Memory B cell (primary cell): ENCODE data around the gene APOBEC3H.
A peak's percentile ranks its signal among the peaks of the same experiment; 100 is the strongest.

ENCODE experiments used
- ATAC-seq: fragments of 150-1000 bp; cut with Tn5 transposase; 2 replicates; pipeline ENCODE4 v1.10.0; 2021; ENCODE audit warnings: low read depth, mild to moderate bottlenecking, moderate library complexity
- DNase-seq, 2 donors: peaks; one replicate each; pipeline ENCODE4 v3.0.0; 2022; ENCODE audit warnings: low spot score in 2 of 2
- H3K27ac Mint-ChIP-seq: one replicate; pipeline ENCODE4 v1.8.0; 2022; ENCODE audit warnings: mild to moderate bottlenecking, moderate library complexity, mixed read lengths
- H3K27me3 Mint-ChIP-seq: one replicate; pipeline ENCODE4 v1.8.0; 2022; ENCODE audit warnings: mixed read lengths
- H3K36me3 Mint-ChIP-seq: one replicate; pipeline ENCODE4 v1.8.0; 2022; ENCODE audit warnings: mild to moderate bottlenecking, mixed read lengths
- H3K4me1 Mint-ChIP-seq: one replicate; pipeline ENCODE4 v1.8.0; 2022; ENCODE audit warnings: mixed read lengths
- H3K4me3 Mint-ChIP-seq: one replicate; pipeline ENCODE4 v1.8.0; 2022; ENCODE audit warnings: mild to moderate bottlenecking, moderate library complexity, mixed read lengths
- H3K9me3 Mint-ChIP-seq: one replicate; pipeline ENCODE4 v1.8.0; 2022; ENCODE audit warnings: mixed read lengths

APOBEC3H gene

DNA sequence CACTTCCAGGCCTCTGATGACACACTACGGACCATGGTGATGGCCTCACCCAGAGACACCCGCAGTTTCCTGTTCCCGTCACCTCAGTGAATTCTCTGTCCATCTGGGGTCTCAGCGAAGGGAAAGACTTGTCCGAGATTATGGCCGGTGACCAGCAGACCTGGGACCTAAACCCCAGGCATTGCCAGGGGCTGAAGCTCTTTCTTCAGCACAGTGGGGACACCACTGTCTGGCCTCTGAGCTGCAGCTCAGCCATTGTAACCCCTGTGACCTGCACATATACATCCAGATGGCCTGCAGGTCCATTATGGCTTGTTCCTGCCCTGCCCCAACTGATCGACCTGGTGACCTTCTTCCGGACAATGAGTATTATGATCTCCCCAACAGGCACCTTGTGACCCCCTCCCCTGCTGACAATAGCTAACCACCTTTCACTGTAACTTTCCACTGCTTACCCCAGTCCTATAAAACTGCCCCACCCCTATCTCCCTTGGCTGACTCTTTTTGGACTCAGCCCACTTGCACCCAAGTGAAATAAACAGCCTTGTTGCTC lies 33.2 kb downstream of the APOBEC3H start:
- Mint-ChIP-seq H3K4me1 (peaks cover 14% of the 10 kb centered on the region), H3K27ac (no peak overlapping the region), H3K36me3 (peaks cover 18% of the 10 kb centered on the region), H3K4me3 (no peak overlapping the region), H3K27me3 (no peaks in the 10 kb centered on the region), H3K9me3 (peaks cover 1% of the 10 kb centered on the region)
- DNase-seq (no peak), ATAC-seq (no peak)

DNA sequence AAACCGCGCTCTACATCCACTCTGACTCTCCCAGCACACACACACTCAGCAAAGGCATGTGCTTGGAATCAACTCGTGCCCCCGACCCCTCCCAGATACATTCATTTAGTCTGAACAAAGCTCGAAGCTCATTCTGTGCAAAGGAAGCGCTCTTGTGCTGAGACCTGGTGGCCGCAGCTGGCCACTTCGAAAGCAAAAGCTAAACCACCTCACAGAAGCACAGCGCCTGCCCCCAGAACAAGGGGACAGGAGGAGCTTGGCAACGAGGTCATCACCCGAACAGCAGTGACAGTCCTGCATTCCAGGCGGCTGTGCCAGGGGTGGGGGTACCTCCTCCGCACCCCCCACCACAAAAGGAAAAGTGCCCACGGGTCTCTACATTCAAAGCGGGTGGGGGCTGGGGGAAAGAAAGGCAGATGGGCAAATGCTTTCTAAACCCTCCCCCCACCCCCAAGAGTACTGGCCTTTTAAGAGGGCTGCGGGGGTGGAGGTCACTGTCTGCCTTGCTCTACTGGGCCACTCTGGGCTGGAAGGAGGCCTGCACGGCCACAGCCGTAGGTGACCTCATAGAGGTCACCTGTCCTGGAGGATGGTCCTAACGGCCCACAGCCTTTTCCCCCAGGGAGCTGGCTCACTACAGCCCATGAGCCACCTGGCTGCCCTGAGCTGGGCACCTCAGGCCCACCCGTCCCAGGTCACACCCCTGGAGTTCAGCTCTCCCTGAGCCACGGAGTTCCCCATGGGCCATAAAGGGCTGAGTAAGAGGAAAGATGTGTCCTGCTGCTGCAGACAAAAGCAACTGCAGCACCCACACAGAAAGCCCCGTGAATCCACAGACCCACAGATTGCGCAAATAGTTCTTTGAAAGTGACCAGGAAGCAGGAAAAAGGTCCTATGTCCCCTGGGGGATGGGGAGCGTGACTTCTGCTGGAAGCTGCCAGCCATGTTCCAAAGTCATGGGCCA lies 34.1 kb downstream of the APOBEC3H start:
- Mint-ChIP-seq H3K4me3 (no peak overlapping the region), H3K4me1 (peaks cover 14% of the 10 kb centered on the region)
- no peak for ATAC-seq

DNA sequence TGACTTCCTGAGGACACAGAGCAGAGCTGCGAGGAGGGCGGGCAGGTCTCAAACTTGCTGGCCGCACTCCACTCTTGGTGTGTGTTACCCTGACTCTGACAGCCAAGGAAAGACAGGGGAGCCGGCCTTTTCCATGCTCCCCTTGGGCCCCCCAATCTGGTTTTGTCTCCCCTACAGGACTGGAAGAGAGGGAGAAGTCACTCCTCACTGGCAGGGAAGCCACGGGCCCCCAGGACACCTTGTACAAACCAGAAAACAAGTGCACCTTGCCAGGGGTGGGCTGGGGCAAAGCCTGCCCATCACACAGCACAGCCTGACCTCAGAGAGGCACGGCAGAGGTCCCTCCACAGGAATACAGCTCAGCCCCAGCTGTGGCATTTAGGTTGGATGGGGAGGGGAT lies 35.2 kb downstream of the APOBEC3H start:
- Mint-ChIP-seq H3K9me3 (peaks cover 1% of the 10 kb centered on the region), H3K36me3 (peaks cover 21% of the 10 kb centered on the region), H3K27me3 (no peaks in the 10 kb centered on the region), H3K4me1 (peaks cover 17% of the 10 kb centered on the region), H3K27ac (no peak overlapping the region), H3K4me3 (no peak overlapping the region)
- ATAC-seq (no peak), DNase-seq (no peak)

More for the DNA sequence above, 34.1 kb downstream of the APOBEC3H start:
- peaks cover 18% of the 10 kb centered on the region for H3K36me3 Mint-ChIP-seq
- no peaks in the 10 kb centered on the region for H3K27me3 Mint-ChIP-seq
- DNase-seq = no peak
- H3K9me3 Mint-ChIP-seq = peaks cover 1% of the 10 kb centered on the region
- H3K27ac Mint-ChIP-seq = no peak overlapping the region

DNA sequence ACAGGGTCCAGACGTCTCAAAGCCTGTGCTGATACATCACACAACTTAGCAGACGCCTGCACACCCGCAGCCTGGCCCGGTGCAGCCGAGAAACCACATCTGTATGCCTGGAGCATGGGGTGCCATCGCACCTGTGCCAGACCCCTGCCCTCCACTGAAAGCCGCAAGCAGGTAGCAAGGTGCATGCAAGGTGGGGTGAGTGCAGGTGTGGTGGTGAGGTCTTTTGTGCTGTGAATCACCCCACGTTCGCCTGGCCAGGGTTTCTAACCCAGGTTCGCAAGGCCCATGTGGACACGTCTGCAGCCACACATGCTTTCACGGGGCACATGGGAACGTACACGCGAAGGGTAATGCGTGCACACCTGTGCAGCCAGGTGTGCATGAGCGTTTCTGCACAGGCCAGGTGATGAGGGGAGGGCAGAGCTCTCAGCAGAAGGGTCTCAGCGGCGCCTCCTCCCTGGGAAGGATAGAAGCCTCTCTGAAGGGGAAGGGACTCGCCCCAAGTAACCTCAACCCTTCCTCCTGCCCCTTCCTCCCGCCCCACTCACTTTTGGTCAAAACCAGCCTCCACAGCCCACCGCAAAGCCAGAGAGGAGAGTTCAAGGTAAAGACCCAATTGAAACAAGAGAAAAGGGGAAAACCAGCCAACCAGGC lies 36.0 kb downstream of the APOBEC3H start:
- Mint-ChIP-seq H3K27ac (no peak overlapping the region), H3K36me3 (peaks cover 21% of the 10 kb centered on the region), H3K27me3 (no peaks in the 10 kb centered on the region), H3K4me3 (no peak overlapping the region), H3K4me1 (peaks cover 17% of the 10 kb centered on the region), H3K9me3 (peaks cover 1% of the 10 kb centered on the region)
- no peak for ATAC-seq
- DNase-seq = no peak

DNA sequence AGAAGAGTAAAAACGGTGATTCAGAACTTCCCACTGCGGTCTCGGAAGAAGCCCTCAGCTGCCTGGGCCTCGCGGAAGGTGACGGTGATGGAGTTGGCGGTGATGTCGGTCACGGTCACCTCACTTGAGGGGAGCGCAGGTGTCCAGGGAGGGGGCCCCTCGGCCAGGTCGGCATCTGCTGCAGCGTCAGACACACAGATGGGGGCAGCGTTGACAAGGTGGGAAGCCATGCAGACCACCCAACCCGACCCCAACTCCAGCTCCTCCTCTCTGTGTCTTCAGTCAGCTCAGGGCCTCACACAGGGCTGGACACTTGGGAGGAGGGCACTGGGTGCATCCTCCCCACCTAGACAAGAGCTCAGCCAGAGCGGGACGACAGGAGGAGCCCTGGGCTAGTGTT lies 36.8 kb downstream of the APOBEC3H start:
- Mint-ChIP-seq H3K9me3 (no peaks in the 10 kb centered on the region), H3K36me3 (peaks cover 21% of the 10 kb centered on the region), H3K4me1 (peaks cover 14% of the 10 kb centered on the region), H3K27me3 (no peaks in the 10 kb centered on the region), H3K27ac (no peak overlapping the region), H3K4me3 (no peak overlapping the region)
- DNase-seq (no peak), ATAC-seq (no peak)

DNA sequence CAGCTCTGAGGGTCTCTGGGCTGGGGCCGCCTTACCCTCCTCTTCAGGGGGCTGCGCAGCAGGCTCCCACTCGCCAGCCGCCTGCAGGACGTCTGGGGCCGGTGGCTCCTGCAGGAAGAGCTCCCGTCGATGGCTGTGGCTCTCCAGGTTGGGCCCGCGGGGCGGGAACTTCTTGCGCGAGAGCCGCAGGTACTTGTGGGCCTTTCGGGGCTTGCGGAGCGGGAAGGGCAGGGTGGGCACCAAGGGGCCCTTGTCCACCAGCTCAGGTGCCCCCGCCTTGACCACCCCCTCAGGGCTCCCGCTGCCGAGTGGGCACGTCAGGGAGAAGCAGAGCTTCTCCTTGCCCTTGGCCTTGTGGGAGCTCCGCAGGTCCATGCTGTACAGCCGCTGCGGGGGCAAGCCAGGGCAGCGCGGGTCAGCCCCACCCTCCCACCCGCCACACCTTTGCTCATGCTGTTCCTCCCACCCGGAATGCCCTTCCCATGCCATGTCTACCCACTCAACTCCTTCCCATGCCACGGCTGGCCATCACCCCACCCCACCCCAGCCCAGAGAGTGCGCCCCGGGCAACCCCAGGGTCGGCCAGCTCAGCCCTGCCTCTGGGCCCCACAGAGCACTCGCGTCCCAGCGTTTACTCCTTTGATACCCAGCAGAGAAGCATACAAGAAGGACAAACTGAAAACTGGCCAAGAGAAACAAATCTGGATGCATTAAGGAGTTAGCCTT lies 37.5 kb downstream of the APOBEC3H start:
- H3K27ac Mint-ChIP-seq = no peak overlapping the region
- H3K4me3 Mint-ChIP-seq = no peak overlapping the region
- H3K36me3 Mint-ChIP-seq = peaks cover 20% of the 10 kb centered on the region
- ATAC-seq (no peak), DNase-seq (no peak)
- no peaks in the 10 kb centered on the region for H3K9me3 Mint-ChIP-seq
- H3K27me3 Mint-ChIP-seq = no peaks in the 10 kb centered on the region
- peaks cover 11% of the 10 kb centered on the region for H3K4me1 Mint-ChIP-seq

DNA sequence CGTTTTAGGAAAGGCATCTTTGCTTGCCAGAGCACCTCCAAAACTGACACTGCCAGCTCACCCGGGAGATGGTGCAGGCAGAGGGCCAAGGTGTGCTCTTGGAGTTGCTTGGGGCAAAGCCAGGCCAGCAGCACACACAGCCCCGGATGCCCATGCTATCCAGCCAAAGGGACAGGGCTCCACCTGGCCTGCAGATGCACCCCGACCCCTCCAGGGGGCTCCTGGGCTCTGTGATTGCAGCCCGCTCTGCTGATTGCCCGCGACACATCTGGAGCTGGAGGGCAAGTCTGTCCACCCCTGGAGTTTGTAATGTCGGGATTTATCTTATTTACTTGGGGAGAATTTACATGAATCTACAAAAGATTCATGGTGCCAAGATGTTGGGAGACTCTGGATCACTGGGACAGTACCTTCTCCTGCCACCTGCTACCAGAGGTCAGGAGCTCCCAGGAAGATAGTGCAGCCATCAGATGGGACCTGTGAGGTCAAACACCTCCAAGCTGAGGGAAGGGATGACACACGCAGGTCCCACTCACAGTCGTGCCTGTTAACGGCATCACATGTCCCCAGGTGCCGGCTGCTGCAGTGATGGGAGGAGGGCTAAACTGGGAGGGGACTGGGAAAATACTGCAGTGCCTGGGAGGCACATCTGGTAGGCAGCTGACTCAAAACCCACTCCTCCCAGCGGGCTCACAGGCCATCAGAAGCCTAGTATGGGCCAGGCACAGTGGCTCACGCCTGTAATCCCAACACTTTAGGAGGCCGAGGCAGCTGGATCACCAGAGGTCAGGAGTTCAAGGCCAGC lies 38.2 kb downstream of the APOBEC3H start:
- H3K36me3 Mint-ChIP-seq = peaks cover 19% of the 10 kb centered on the region
- peak; percentile 69 for ATAC-seq

DNA sequence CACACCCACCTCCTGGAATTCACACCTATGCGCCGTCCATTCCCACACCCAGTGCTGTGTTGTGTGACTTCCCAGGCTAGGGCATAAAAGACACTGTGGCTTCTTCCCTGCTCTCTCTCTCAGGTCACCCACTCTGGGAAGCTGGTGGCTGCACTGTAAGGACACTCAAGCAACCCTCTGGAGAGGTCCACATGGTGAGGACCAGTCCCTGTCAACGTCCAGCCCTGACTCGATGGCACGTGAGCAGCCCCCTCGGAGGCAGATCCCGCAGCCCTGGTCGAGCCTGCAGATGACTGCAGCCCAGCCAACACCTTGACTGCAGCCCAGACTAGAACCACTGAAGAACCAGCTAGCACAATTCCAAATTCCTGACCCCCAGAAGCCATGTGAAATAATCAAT lies 39.3 kb downstream of the APOBEC3H start:
- no peak for DNase-seq
- Mint-ChIP-seq H3K27me3 (no peaks in the 10 kb centered on the region), H3K9me3 (no peaks in the 10 kb centered on the region), H3K27ac (no peak overlapping the region), H3K36me3 (peaks cover 14% of the 10 kb centered on the region), H3K4me1 (peaks cover 5% of the 10 kb centered on the region), H3K4me3 (no peak overlapping the region)
- no peak for ATAC-seq

More for the DNA sequence above, 38.2 kb downstream of the APOBEC3H start:
- DNase-seq = no peak
- Mint-ChIP-seq H3K9me3 (no peaks in the 10 kb centered on the region), H3K4me3 (no peak overlapping the region), H3K27ac (no peak overlapping the region), H3K27me3 (no peaks in the 10 kb centered on the region), H3K4me1 (peaks cover 8% of the 10 kb centered on the region)

DNA sequence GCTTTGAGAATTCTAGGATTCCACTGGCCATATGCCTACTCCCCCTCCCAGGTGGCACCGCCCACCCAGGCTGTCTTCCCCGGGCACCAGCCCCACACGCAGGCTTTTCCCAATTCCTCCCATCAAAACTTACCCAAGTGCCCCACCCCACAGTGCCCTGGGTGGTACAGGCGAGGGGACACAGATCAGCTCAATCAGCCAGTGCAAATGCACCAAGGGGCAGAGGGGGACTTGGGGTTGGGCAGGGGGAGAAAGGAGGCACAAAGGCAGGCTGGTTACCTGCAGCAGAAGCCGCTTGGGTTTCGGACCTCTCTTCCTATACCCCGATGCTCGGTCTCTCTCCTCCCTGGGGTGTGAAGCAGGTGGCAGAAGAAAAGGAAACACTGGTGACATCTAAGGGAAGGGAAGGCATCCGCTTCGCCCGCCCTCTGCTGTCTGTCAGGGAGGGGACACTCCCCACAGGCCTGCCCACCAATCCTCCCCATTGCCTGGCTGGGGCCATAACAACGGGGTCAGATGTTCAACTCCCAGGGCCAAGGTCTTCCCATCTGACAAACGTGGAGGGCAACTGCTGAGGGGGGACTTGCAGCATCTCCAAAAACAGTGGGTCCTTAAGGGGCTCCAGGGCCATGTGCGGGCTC lies 41.4 kb downstream of the APOBEC3H start:
- no peaks in the 10 kb centered on the region for H3K27me3 Mint-ChIP-seq
- H3K36me3 Mint-ChIP-seq = peaks cover 8% of the 10 kb centered on the region
- peaks cover 3% of the 10 kb centered on the region for H3K4me1 Mint-ChIP-seq
- H3K9me3 Mint-ChIP-seq = no peaks in the 10 kb centered on the region
- no peak overlapping the region for H3K27ac Mint-ChIP-seq
- ATAC-seq (no peak), DNase-seq (no peak)
- no peak overlapping the region for H3K4me3 Mint-ChIP-seq

DNA sequence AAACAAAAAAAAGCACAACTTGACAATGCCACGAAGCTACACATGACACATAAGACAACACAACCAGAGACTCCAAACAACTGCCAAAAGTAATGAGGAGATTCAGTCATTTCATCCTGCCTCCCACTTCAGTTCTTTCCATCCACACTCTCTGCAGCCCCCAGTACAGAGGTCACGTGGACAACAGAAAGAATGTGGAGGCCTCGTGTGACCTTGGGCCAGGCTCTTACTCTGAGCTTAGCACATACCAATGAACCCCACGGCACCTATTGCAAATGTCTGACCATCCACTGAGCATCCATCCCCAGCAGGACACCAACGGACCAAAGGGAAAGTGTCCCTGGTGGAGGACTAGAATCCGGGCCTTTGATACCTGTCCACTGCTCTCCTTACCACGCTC lies 42.9 kb downstream of the APOBEC3H start:
- H3K9me3 Mint-ChIP-seq = no peaks in the 10 kb centered on the region
- ATAC-seq = no peak
- H3K27me3 Mint-ChIP-seq = no peaks in the 10 kb centered on the region
- H3K27ac Mint-ChIP-seq = no peak overlapping the region
- H3K4me1 Mint-ChIP-seq = peaks cover 13% of the 10 kb centered on the region
- no peak for DNase-seq
- H3K4me3 Mint-ChIP-seq = no peak overlapping the region
- peaks cover 6% of the 10 kb centered on the region for H3K36me3 Mint-ChIP-seq

DNA sequence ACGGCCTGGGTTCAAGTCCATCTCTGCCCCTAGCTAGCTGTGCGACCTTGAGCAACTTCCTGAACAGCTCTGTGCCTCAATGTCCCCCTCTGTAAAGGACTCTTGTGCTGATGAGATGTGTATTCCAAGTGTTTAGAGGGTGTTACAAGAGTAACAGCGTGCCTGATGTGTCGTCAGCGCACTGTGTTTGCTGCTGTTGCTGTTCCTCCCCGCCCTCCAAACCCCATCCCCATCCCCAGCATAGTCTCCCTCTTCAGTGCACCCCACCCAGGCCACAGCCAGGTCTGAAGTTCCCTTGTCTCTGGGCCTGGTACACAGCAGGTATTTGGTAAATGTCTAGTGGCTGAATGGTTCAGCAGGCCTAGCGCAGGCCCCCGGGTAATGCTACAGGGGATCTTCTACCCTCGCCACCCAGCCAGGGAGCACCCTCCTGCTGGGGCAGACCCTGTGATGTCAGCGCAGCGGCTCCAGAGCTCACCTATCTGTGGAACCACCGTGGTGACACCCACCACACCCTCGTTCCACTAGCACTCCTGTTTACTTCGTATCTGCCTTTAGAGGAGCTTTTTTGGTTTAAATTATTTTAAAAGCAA lies 45.1 kb downstream of the APOBEC3H start:
- ATAC-seq (no peak), DNase-seq (no peak)
- peaks cover 3% of the 10 kb centered on the region for H3K36me3 Mint-ChIP-seq
- no peaks in the 10 kb centered on the region for H3K27me3 Mint-ChIP-seq
- H3K4me1 Mint-ChIP-seq = peaks cover 15% of the 10 kb centered on the region
- H3K4me3 Mint-ChIP-seq = no peak overlapping the region
- no peak overlapping the region for H3K27ac Mint-ChIP-seq
- H3K9me3 Mint-ChIP-seq = no peaks in the 10 kb centered on the region

DNA sequence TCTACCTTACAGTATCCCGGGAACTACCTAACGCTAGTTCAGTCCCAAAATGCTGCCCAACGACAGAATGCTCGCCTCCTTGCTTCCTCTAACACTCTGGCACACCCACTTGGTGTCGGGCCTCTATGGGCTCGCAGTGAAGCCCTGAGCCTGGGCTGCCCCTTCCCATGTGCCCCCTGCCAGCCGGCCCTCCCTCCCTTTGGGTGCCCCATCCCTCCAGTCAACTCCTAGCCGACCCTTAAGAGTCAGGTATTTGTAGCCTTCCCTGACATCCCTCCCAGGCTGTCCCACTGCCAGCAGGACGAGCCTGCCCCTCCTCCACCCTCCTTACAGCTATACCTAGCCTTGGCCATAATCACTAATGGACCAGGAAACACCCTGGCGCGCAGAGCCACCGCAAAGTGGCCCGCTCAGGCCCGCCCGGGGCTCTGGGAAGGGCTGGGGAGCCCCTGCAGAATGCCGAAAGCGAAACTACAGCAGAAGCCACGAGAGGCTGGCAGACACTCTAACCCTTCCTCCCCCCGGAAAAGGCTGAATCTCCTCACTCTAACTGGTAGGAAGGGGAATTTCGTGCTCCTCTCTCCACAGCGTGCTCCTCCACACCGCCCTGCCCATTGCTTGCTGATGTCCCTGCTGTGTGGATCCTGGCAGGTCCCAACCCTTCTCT lies 47.2 kb downstream of the APOBEC3H start:
- Mint-ChIP-seq H3K36me3 (peaks cover 3% of the 10 kb centered on the region), H3K4me3 (peak overlapping the region; percentile 88), H3K27ac (peak overlapping the region; percentile 49), H3K27me3 (no peaks in the 10 kb centered on the region), H3K9me3 (no peaks in the 10 kb centered on the region), H3K4me1 (peaks cover 24% of the 10 kb centered on the region)
- ATAC-seq = peak; percentile 35
- DNase-seq = peak in 1 of 2 donors; percentile 49
